ENCODE results near the gene CFAP251. TPM values are rescaled to one million over a fixed set of nuclear protein-coding genes. Genes with fewer than 3 reads are reported as not detected.

Gene CFAP251
- total RNA-seq, 2 experiments from 2014 or later, result 0.21 to 0.35 TPM

GRCh38 chr12:122018937-122019336 is 100.5 kb downstream of the CFAP251 start:
- CTCF ChIA-PET, result no interaction called here
- Mint-ChIP-seq H3K27me3 (peaks cover 50% of the 10 kb centered on the region), H3K27ac (no peak overlapping the region), H3K4me3 (no peak overlapping the region), H3K9me3 (ENCODE audit: low read depth) (peaks cover 3% of the 10 kb centered on the region), H3K36me3 (peaks cover 4% of the 10 kb centered on the region), H3K4me1 (peaks cover 17% of the 10 kb centered on the region)
- ATAC-seq (no peak), DNase-seq (no peak)

DNA sequence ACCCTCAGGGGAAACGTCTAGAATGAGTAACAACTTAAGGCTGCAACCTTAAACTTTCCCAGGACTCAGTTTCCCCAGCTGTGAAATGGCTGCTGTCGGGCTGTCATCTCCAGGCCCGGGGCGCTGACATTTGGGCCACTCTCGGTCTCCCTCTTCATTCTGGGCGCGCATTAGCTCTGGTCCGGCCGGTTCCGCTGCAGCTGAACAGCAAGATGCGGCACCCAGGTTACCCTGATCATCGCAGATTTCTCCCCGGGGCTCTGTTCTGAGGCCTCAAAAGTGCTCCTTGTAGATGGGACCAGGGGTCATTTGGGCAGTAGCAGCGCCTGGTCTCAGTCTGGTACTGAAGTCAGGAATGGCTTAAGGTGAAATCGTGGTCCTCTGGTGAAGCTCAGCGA is 102.4 kb downstream of the CFAP251 start:
- peaks cover 3% of the 10 kb centered on the region for H3K9me3 Mint-ChIP-seq (ENCODE audit: low read depth)
- H3K4me1 Mint-ChIP-seq, result peaks cover 13% of the 10 kb centered on the region
- H3K27ac Mint-ChIP-seq, result no peak overlapping the region
- peaks cover 4% of the 10 kb centered on the region for H3K36me3 Mint-ChIP-seq
- no peak for DNase-seq
- H3K27me3 Mint-ChIP-seq, result peaks cover 54% of the 10 kb centered on the region
- no peak for ATAC-seq
- H3K4me3 Mint-ChIP-seq, result peak overlapping the region; percentile 72
- CTCF ChIA-PET, result interaction anchor here (1.0 to 1.2 kb wide), 2 partner anchors 34 to 105 kb away, joined by 3 read pairs; no protein-coding TSS in a partner anchor

- Mint-ChIP-seq H3K4me3 (peak overlapping the region; percentile 82), H3K27ac (no peak overlapping the region)
- peak; percentile 8 for ATAC-seq
Observed at GRCh38 chr12:122021193-122021821, 102.9 kb downstream of the CFAP251 start.

DNA sequence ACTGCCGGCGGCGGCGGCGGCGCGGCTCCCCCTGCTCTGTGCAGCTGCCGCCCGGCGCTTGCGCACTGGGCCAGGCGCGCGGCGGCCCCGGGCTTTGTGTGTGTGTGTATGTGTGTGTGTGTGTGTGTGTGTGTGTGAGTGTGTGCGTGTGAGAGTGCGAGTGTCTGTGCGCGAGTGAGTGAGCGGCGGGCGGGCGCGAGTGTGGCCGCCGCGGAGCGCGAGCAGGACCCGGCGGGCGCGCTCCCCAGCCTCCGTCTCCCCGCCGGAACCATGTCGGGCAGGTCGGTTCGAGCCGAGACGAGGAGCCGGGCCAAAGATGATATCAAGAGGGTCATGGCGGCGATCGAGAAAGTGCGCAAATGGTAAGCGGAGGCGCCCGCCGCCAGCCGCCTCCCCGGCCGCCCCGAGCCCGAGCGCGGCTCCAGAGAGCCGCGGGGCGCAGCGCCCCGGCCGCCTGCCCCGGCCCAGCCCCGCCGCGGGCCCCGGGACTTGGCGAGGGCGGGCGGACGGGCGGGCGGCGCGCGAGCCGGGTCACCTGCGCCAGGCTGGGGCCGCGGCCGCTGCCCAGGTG is 103.5 kb downstream of the CFAP251 start, which contains the start of gene BCL7A:
Gene BCL7A (plus strand): TSS at position 63 of the 571 bp plus-strand sequence. CDS start 208 bp downstream, at position 271.
- CTCF ChIA-PET, result interaction anchor here (0.6 to 1.2 kb wide), 3 partner anchors 33 to 308 kb away, joined by 3 read pairs; no protein-coding TSS in a partner anchor
- Mint-ChIP-seq H3K9me3 (ENCODE audit: low read depth) (peaks cover 3% of the 10 kb centered on the region), H3K4me1 (peaks cover 13% of the 10 kb centered on the region), H3K27me3 (peaks cover 60% of the 10 kb centered on the region), H3K27ac (peak within 1 kb of the TSS; percentile 62), H3K4me3 (peak within 1 kb of the TSS; percentile 82), H3K36me3 (peaks cover 4% of the 10 kb centered on the region)
- peak; percentile 62 for DNase-seq
- peak; percentile 79 for ATAC-seq

More at GRCh38 chr12:122021193-122021821, 102.9 kb downstream of the CFAP251 start:
- DNase-seq, result no peak
- peaks cover 3% of the 10 kb centered on the region for H3K9me3 Mint-ChIP-seq (ENCODE audit: low read depth)
- H3K4me1 Mint-ChIP-seq, result peaks cover 13% of the 10 kb centered on the region
- peaks cover 4% of the 10 kb centered on the region for H3K36me3 Mint-ChIP-seq
- CTCF ChIA-PET, result interaction anchor here (0.6 to 1.2 kb wide), 3 partner anchors 33 to 309 kb away, joined by 3 read pairs; no protein-coding TSS in a partner anchor
- peaks cover 55% of the 10 kb centered on the region for H3K27me3 Mint-ChIP-seq

GRCh38 chr12:122022393-122023338 is 104.3 kb downstream of the CFAP251 start:
- Mint-ChIP-seq H3K4me3 (peak overlapping the region; percentile 64), H3K36me3 (peaks cover 4% of the 10 kb centered on the region), H3K27ac (no peak overlapping the region), H3K9me3 (ENCODE audit: low read depth) (peaks cover 3% of the 10 kb centered on the region), H3K4me1 (peaks cover 13% of the 10 kb centered on the region), H3K27me3 (peaks cover 64% of the 10 kb centered on the region)
- ATAC-seq (peak; percentile 46), DNase-seq (no peak)
- CTCF ChIA-PET, result interaction anchor here (0.6 to 1.5 kb wide), 8 partner anchors 9 to 230 kb away, joined by 3 to 6 read pairs (median 4); partner anchors contain the start of genes CFAP251 and RHOF

DNA sequence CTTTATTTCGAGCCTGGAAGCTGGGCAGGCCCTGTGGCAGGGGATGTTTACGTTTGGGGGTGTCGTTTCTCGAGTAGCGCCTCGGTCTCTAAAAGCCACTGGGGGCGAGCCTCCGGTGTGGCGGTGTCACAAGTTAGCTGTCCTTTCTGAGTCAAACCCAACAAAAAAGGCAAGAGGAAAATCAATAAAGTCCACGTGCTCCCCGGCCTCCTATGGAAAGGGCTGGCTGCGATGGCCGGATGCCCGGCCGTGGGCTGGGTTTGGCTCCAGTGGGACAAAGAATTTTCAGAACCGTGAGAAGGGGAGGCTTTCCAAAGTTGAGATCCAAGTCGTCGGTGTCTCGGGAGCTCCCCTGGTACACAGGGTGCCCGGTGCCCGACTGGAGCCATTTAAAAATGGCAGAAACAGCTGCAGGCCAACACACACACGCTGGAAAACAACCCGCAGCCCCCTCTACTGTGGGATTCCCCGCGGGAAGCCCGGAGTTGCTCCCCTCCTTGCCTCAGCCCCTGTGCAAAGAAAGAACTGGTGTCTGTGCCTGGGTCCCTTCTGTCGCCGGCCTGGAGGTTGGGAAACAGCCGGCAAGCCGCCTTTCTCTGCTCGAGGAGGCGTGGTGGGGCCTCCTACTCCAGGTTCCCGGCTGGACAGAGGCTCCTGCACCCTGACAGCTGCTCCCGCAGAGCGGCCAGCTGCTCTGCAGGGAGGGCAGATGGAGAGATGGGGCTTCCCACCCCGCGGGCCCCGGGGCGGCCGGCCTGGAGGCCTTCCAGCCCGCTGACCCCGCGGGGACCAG is 105.1 kb downstream of the CFAP251 start:
- H3K4me1 Mint-ChIP-seq, result peaks cover 16% of the 10 kb centered on the region
- ATAC-seq, result no peak
- H3K9me3 Mint-ChIP-seq (ENCODE audit: low read depth), result peaks cover 3% of the 10 kb centered on the region
- peak overlapping the region; percentile 64 for H3K4me3 Mint-ChIP-seq
- peaks cover 68% of the 10 kb centered on the region for H3K27me3 Mint-ChIP-seq
- CTCF ChIA-PET, result interaction anchor here (0.6 to 1.5 kb wide), 8 partner anchors 8 to 231 kb away, joined by 3 to 6 read pairs (median 4); partner anchors contain the start of genes CFAP251 and RHOF
- H3K36me3 Mint-ChIP-seq, result peaks cover 4% of the 10 kb centered on the region
- DNase-seq, result peak; percentile 56
- H3K27ac Mint-ChIP-seq, result no peak overlapping the region

DNA sequence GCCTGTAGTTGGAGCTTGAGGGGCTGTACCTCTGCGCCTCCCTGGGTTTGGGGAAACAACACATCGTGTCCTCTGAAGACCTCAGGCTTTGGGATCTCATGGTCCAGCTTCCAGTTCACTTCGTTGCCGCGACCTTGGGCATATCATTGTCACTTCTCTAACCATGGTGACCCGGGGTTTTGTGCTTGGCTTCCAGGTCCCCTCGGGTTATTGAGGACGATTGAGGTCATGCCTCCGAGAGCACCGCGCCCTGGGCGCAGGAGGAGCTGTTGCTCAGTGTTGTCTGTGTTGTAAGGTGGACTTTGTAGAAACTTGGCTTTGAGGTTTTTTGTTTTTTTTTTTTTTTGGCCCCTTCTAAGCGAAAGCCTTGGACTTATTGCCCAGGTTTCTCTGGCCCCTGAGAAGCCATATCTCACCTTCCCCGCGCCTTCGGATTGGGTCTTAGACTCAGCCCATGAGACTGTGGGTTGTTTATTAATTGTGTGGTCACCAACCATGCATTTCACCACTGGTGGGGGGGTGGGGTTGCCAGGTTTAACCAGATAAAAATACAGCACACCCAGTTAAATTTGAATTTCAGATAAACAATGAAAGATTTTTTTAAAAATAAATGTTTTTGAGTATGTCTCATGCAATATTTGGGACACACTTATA is 105.9 kb downstream of the CFAP251 start:
- Mint-ChIP-seq H3K9me3 (ENCODE audit: low read depth) (peaks cover 3% of the 10 kb centered on the region), H3K27ac (no peak overlapping the region), H3K27me3 (peaks cover 68% of the 10 kb centered on the region), H3K4me1 (peaks cover 23% of the 10 kb centered on the region), H3K4me3 (no peak overlapping the region), H3K36me3 (peaks cover 2% of the 10 kb centered on the region)
- no peak for ATAC-seq
- no peak for DNase-seq
- CTCF ChIA-PET, result interaction anchor here (1.1 to 1.5 kb wide), 2 partner anchors 30 to 106 kb away, joined by 5 to 6 read pairs; partner anchors contain the start of gene CFAP251

DNA sequence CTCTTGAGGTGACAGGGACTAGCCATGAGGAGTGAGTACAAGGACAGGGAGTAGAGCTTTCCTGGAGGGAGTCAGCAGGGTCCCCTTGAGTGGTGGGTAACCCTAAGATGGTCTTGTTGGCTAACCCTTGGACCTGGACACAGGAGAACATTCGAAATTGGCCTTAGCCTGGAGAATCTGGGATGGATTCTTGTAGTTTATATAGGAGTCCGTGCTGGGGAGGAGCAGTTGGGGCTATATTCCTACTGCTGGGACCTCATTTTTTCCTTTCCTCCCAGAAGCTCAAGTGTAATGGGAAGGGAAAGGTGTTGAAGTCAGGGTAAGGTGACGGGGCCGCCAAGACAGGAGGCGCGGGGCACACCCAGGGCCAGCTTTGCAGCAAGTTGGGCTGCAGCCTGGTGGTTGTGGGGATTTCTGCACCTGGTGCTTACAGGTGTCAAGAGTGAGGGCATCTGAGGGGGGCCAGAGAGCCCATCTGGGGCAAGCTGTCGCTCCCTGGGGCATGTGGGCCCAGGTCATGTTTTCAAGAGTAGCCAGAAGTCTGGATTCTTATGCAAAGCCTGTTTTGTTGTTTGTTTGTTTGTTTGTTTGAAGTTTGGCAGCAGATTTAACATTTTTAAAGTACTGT is 108.4 kb downstream of the CFAP251 start:
- H3K9me3 Mint-ChIP-seq (ENCODE audit: low read depth), result no peaks in the 10 kb centered on the region
- DNase-seq, result no peak
- peaks cover under 1% of the 10 kb centered on the region for H3K36me3 Mint-ChIP-seq
- no peak overlapping the region for H3K27ac Mint-ChIP-seq
- CTCF ChIA-PET, result interaction anchor here (0.6 to 1.4 kb wide), 3 partner anchors 22 to 1298 kb away, joined by 3 to 4 read pairs (median 3); no protein-coding TSS in a partner anchor
- H3K4me1 Mint-ChIP-seq, result peaks cover 25% of the 10 kb centered on the region
- H3K4me3 Mint-ChIP-seq, result no peak overlapping the region
- no peak for ATAC-seq
- peaks cover 70% of the 10 kb centered on the region for H3K27me3 Mint-ChIP-seq

- no peak overlapping the region for H3K4me3 Mint-ChIP-seq
- H3K27me3 Mint-ChIP-seq, result peaks cover 63% of the 10 kb centered on the region
- peaks cover 20% of the 10 kb centered on the region for H3K4me1 Mint-ChIP-seq
- CTCF ChIA-PET, result interaction anchor here (0.7 to 3.5 kb wide), 7 partner anchors 26 to 234 kb away, joined by 3 to 12 read pairs (median 5); partner anchors contain the start of genes CFAP251 and RHOF
- H3K27ac Mint-ChIP-seq, result no peak overlapping the region
- DNase-seq, result no peak
- ATAC-seq, result no peak
- H3K36me3 Mint-ChIP-seq, result no peaks in the 10 kb centered on the region
- H3K9me3 Mint-ChIP-seq (ENCODE audit: low read depth), result no peaks in the 10 kb centered on the region
Observed at GRCh38 chr12:122028165-122028904, 109.9 kb downstream of the CFAP251 start.

- Mint-ChIP-seq H3K9me3 (ENCODE audit: low read depth) (no peaks in the 10 kb centered on the region), H3K36me3 (no peaks in the 10 kb centered on the region), H3K27ac (peak overlapping the region; percentile 41), H3K27me3 (peaks cover 61% of the 10 kb centered on the region), H3K4me3 (no peak overlapping the region), H3K4me1 (peaks cover 18% of the 10 kb centered on the region)
- CTCF ChIA-PET, result interaction anchor here (0.7 to 3.5 kb wide), 5 partner anchors 25 to 235 kb away, joined by 3 to 12 read pairs (median 4); partner anchors contain the start of gene RHOF
- ATAC-seq (peak; percentile 81), DNase-seq (peak; percentile 88)
Observed at GRCh38 chr12:122028905-122029560, 110.6 kb downstream of the CFAP251 start.
